HS-27A (cell line): ENCODE data around the gene CCL15.
A peak's percentile ranks its signal among the peaks of the same experiment; 100 is the strongest.

Source experiments
- DNase-seq: peaks from one replicate; pipeline ENCODE4 v3.0.0-alpha.2; 2012; ENCODE audit warnings: low read depth, missing footprints

Gene CCL15

DNA sequence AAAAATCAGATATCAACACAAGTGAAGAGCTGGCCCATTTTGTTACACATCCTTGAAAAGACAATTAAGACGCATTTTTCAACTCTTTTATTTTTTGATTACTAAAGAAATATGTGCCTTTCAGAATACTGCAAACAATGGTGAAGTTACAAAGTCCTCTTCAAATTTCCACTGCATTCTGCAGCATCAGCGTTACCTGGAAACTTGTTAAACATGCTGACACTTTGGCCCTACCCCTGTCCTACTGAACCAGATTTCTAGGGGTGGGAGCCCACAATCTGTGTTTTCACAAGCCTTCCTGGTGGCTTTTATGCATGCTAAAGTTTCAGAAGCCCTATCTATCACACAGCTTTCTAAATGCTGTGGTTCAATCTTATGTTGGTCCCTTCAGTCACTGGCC is 10.3 kb downstream of the CCL15 start:
- DNase-seq = no peak

DNA sequence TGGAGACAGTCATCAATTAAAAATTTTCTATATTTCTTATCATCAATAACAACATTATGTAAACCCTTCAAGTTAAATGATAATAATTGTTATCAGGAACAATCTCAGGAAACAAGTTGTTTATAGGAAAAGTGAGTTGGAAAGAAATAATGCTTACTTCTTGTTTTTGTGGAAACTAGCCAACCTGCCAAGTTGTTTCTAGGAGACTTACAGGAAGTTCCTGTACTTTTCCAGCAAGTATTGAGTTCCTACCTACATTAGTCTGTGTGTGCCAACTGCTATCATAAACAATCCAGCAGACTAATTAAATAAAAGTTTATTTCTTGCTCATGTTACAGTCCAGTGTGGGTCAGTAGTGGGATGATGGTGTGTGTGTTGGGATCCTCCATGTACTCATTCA is 13.2 kb downstream of the CCL15 start:
- no peak for DNase-seq

DNA sequence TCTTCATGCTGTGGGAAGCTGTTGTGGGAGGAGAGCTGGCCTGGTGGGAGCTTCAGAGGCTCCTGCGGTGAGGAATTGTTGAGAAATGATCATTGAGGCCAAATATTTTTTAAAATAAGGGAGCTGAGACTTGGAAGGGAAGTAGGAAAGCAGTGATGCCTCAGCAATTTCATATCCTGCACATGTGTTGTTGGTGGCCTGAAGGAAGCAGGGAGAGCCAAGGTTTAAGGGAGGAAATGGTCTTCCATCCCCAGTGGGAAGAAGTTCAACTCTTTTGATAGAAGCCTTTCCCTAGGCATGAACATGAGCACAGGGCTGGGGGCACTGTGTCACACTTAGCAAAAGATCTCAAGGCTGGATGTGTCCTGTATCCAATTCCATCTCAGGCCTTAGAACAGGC is 14.7 kb downstream of the CCL15 start, which contains the start of gene CCL14:
CCL14 (minus strand) TSS at position 87 of the 400 bp plus-strand sequence; CDS start at position 7, 80 bp downstream.
- no peak for DNase-seq

DNA sequence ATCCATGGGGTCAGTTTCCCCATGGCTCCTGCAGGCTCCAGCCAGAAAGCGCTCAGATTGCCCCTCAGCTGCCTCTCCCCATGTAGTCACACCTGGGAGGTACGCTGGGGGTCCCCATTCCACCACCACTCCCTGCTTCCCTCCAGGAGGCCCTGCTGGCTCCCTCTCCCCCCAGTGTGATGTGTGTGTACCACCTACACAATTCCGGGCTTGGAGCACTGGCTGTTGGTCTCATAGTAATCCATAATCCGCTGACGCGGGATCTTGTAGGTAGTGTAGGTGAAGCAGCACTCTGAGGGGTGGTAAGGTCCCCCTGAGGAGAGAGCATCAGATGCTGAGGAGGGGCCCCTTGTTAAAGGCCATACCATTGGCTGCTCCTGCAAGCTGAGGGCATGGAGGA is 17.2 kb downstream of the CCL15 start:
- no peak for DNase-seq

DNA sequence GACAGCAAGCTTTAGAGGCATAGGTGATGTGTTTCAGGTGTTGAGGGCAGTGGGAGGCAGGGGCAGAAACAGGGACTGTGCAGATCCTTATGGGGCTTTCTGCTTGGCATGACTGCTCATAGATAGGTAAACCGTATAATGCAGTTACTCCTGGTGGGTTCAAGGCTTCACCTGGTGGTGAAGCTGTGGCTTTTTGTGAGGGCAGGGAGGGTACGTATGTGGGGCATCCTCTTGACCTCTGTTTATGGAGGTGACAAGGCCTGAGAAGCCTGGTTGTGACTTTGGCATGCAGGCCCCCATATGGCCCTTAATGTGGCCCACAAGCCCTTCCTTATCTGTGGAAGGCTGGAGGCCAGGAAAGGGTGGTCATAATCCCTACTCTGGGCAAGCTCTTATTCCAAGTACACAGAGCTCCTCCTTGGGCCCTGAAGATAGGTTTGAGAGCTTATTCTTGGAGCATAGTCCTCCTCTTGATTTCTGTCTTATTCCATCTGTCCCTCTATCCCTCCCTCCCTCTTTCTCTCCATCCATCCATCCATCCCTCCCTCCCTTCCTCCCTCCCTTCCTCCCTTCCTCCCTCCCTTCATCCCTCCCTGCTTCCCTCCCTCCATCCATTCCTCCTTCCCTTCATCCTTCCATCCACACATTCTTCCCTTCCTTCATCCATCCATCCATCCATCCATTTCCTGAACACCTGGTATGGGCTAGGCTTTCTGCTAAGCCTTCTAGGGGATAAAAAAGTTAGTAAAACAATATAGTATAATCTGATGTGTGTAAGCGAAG is 18.8 kb downstream of the CCL15 start:
- DNase-seq = no peak

DNA sequence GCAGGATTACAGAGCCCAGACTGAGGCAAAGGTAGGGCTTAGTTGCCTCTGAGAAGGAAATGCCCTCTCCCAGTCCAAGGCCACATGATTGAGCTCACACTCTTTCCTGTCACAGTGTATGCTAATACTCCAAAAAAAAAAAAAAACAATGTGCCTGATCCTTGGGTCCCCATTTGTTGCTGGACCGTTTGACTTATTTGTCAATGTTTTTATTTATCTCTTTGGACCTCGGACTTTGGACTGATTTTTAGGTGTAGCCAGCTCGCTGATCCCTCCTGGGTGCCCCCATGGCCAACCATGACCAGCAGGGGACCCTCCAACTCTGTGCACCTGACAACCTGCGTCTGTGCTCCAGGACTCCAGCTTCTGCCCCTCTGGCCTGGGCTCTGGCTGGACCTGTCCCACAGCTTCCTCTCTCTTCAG is 19.4 kb downstream of the CCL15 start:
- no peak for DNase-seq

DNA sequence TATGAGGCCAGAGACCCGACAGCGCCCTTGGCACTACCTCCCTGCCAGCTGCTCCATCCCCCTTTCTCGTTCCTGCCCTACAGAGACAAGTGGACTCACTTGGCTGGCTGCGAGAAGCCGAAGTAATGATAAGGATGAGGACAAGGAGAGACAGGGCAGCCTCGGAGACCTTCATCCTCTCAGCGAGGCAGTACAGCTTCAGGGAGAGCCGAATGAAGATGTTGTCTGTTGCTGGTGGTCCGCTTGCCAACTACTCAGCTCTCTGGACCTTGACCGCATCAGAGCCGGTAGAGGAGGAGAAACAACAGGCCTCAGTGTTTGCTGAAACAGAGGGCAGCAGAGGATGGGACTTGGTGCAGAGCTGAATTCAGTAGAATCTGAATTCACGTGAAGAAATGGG is 20.1 kb downstream of the CCL15 start, which contains the start of gene CCL16:
CCL16 (minus strand) TSS at position 252 of the 400 bp plus-strand sequence; CDS start at position 175, 77 bp downstream.
- DNase-seq = no peak

DNA sequence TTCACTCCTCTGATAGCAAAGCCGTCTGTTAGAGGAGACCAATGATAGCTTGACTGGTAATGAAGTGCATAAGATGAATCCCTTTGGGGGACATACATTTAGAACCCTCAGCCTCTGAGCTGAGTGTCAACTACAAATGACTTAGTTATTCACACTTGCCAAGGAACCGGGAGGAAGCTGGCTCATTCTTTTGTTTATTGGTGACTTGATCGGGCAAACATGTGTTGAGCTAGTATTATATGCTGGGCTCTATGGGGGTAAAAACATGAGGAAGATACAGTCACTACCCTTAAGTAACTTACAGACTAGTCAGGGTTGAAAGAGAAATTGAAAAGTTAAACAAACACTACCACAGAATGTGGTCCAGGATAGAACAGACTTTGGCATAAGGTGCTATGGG is 23.0 kb downstream of the CCL15 start:
- DNase-seq = no peak

DNA sequence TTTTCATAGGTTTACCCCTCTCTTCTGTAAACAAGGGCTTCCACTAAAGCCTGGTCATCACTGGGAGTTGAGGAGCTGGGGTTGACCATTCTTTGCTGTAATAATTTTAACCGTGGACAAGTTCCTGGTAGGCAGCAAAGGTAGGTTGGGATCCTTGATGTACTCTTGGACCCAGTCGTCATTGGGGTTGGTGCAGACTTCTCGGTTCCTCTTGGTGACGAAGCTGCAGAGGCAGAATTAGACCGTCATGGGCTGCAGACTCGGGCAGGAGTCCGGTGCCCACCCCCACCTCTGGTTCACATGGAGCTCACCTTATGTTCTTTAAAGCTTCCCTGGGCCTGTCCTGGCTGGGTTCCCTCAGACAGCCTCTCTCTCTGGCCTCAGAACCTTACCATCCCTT is 23.8 kb downstream of the CCL15 start:
- no peak for DNase-seq

DNA sequence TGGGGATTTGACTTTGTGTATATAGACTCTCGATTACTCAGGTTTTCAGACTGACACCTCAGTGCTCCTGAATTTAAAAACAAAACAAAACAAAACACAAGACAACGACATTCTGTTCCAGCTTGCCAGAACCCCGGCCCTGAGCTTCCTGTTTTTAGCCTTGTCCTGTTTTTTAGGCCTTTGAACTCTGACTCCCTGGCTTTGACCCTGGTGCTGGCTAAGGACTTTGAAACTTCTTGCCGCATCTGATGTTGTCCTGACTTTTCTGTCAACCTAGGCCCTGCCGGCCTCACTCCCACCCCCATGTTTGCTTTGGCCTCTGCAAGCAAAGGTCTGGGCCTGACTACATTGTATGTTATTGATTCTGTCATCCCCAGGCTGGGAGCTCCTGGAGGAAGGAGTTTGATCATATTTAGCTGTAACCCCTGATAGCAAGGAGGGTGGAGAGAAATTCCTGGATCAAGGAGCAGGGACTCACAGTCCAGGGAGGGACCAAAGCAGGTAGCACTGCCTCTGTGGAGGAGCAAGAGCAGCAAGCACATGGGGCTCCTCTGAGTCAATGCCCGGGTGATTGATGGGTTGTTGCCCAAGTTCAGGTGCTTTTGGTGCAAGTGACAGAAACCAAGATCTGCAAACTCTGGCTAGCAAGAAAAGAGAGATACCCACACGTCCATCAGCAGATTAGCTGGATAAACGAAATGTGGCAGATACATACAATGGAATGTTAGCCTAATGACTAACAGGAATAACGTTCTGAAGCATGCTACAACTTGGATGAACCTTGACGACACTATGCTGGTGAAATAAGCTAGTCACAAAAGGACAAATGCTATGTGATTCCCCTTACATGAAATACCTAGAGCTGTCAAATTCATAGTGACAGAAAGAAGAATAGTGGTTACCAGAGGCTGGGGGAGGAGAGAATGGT is 27.8 kb downstream of the CCL15 start:
- no peak for DNase-seq

DNA sequence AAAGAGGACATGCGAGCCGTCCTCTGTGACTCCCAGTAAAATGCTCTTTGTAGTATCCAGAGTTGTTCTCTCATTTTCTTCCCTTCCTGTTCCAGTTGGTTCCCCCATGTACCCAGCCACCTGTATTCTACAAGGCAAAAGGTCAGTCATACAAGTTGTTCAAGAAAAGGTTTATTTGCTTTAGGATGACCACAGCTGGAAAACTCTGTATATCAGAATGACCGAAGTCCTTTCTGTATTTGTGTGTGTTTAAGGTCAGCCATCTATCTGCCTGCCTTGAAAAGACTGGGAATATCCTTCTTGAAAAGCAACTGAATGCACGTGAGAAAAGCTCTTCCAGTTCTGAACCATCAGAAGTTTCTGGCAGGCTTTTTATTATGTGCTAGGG is 28.4 kb downstream of the CCL15 start:
- no peak for DNase-seq

DNA sequence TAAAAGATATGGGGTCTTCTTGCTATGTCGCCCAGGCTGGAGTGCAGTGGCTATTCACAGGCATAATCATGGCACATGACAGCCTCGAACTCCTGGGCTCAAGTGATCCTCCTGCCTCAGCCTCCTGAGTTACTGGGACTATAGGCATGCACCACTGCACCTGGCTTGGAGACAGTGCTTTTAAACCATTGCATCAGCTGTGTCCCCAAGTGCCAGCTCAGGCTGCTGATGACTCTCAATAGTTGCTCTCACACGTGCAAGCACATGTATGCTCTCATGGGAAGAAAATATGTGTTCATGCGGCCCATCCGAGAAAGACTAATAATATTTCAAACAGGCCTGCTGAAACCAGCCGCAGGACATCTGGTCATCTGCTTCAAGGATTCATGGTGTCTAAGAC is 28.8 kb downstream of the CCL15 start:
- no peak for DNase-seq

DNA sequence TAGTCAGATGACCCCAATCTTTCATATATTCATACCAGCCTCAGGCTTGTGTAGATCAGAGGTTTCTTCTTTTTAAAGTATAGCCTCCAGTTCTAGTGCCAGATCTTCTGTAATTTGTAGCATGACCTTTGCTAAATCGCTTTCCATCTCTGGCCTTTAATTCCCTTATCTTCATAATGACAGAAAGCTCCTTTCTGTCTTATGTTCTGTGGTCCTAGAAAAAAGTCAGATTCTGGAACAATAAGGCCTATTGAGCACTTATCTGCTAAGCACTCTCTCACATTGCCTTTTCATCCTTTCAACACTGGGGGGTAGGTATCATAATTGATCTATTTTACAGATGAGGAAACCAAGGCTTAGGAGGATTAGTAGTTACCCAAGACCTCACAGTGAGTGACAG is 29.3 kb downstream of the CCL15 start:
- no peak for DNase-seq

DNA sequence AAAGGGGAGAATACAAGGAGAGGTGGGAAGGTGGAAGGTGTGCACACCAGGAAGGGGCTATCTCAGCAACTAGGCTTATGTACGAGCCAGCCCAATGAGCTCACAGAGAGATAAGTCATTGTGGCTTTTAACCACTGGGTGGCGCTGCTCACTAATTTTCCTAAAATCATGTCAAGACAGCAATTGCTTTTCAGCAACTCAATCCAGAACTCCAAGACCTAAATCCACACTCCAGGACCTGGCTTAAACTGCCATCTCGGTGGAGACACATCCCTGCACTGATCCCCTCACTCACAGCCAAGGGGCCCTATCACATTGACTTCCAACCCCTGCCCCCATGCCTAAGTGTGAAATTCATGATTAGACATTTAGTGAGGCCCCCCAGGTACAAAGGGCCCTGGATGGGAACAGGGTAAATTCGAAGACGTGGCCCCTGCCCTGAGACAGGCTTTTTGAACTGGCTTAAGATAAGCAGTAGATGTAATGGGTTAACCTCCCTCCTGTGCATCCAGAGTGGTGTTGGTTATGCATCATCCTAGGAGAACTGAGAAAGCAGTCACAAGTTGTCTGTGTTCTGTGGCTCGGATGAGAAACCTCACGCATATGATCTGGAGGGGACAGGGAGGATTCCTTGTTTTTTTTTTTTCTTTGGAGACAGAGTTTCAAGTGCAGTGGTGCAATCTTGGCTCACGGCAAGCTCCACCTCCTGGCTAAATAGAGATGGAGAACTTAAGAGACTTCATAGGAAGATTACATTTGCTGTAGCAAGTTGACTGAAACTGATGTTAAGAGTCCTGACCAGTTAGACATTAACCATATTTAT is 31.6 kb downstream of the CCL15 start:
- peak; percentile 27 for DNase-seq

DNA sequence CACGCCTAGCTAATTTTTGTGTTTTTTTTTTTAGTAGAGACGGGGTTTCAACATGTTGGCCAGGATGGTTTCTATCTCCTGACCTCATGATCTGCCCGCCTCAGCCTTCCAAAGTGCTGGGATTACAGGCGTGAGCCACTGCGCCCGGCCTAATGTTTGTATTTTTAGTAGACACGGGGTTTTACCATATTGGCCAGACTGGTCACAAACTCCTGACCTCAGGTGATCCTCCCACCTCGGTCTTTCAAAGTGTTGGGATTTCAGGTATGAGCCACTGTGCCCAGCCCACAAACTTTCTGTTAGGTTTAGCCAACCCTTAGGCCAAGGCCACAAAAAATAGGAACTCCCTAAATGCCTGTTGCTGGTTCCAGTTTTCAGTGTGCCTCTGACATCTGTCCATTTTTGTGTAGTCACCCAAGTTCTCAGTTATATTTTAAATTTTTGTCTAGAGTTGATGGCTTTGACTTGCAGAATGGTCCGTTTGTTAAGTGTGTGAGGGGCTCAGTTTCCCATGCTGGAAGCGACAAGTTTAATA is 32.8 kb downstream of the CCL15 start:
- no peak for DNase-seq

DNA sequence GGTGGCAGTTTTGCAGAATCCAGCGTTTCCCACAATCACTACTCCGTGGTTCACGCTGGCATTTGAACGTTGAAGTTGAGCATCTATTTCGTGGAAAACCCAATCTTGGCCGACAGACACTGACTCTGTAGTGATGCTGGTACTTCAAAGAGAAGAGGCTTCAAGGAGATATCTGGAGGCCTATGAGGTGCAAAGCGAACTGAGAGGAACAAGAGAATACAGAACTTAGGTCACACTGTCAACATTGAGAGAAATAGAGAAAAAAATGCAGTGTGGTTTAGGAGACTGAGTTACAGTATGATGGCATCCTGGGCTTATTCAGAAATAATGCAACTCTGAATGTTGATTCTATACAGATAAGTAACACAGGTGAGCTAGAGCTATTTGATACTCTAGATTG is 36.1 kb downstream of the CCL15 start:
- no peak for DNase-seq

DNA sequence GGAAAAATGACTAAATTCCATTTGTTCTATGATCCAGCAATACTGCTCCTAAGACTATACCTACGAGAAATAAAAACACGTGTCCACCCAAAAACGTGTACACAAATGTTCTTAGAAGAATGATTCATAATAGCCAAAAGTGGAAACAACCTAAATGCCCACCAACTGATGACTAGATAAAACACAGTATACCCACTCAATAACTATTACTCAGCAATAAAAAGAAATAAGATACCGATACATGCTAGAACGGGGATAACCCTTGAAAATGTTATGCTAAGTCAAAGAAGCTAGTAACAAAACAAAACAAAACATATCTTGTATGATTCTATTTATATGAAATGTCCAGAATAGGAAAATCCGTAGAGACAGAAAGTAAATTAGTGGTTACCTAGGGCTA is 37.7 kb downstream of the CCL15 start:
- DNase-seq = no peak

DNA sequence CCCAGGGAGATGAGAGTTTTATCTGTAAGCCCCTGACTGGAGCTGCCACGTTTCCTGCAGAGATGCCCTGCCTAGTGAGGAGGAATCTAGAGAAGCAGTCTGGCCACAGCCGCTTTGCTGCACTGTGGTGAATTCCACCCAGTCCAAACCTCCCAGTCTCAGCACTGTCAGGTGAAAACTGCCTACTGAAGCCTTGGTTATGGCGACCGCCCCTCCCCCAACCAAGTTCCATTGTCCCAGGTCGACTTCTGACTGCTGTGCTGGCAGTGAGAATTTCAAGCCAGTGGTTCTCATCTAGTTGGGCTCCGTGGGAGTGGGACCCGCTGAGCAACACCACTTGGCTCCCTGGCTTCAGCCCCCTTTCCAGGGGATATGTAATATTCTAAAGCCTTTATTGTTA is 47.6 kb downstream of the CCL15 start:
- DNase-seq = no peak

DNA sequence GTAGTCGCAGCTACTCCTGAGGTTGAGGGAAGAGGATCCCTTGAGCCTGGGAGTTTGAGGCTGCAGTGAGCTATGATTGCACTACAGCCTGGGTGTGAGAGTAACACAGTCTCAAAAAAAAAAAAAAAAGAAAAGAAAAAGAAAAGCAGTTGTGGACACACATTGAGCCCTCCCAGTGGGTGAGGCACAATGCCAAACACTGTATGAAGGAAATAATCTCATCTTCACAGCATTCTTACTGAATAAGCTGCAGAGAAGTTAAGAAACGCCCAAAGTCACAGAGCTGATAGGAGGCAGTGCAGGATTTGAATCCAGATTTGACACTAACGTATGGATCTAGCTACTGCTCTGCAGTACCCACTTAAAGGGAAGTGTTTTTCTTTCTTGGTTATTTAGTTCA is 52.0 kb downstream of the CCL15 start:
- DNase-seq = no peak

DNA sequence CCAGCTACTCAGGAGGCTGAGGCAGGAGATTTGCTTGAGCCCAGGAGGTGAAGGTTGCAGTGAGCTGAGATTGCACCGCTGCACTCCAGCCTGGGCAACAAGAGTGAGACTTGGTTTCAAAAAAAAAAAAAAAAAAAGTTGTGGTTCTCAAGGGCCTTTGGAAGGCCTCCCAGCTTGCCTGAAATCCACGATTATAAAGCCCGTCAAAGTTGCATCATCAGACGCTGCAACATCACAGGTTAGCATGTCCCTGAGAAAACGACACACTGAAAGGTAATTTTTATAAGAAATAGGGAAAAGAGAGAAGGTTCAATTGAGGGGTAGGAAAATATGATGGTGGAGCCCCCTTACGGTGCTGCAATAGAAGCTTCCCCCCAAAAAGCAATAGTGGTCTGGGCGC is 53.3 kb downstream of the CCL15 start:
- DNase-seq = no peak
